ENCODE results near the gene SLC16A12. TPM values are rescaled to one million over a fixed set of nuclear protein-coding genes. Genes with fewer than 3 reads are reported as not detected.
"Not testable (repeated sequence)": the region's sequence is repeated elsewhere in the genome, so short reads cannot be mapped to it uniquely, and the experiment has no call there.

The SLC16A12 gene
- total RNA-seq, 1 donor from 2014 or later = not detected

- H3K4me3 Mint-ChIP-seq (ENCODE audit: unreplicated experiment) = no peak overlapping the region
- H3K27me3 Mint-ChIP-seq (ENCODE audit: unreplicated experiment) = no peaks in the 10 kb centered on the region
- H3K4me1 Mint-ChIP-seq (ENCODE audit: low read depth, unreplicated experiment) = no peaks in the 10 kb centered on the region
- no peak for DNase-seq
- no peak for TF ChIP-seq CTCF (IDR thresholded peaks at IDR 0.05; ENCODE audit: partially characterized antibody, unreplicated experiment)
- no peak overlapping the region for H3K27ac Mint-ChIP-seq (ENCODE audit: unreplicated experiment)
- H3K9me3 Mint-ChIP-seq (ENCODE audit: unreplicated experiment) = peaks cover 1% of the 10 kb centered on the region
- no peaks in the 10 kb centered on the region for H3K36me3 Mint-ChIP-seq (ENCODE audit: unreplicated experiment)
Measured at GRCh38 chr10:89549510-89549909, 14.1 kb upstream of the SLC16A12 start.

GRCh38 chr10:89548673-89549072 lies 13.3 kb upstream of the SLC16A12 start:
- no peaks in the 10 kb centered on the region for H3K27me3 Mint-ChIP-seq (ENCODE audit: unreplicated experiment)
- H3K4me3 Mint-ChIP-seq (ENCODE audit: unreplicated experiment) = no peak overlapping the region
- H3K4me1 Mint-ChIP-seq (ENCODE audit: low read depth, unreplicated experiment) = no peaks in the 10 kb centered on the region
- DNase-seq = no peak
- peaks cover 1% of the 10 kb centered on the region for H3K9me3 Mint-ChIP-seq (ENCODE audit: unreplicated experiment)
- no peak for TF ChIP-seq CTCF (IDR thresholded peaks at IDR 0.05; ENCODE audit: partially characterized antibody, unreplicated experiment)
- H3K36me3 Mint-ChIP-seq (ENCODE audit: unreplicated experiment) = no peaks in the 10 kb centered on the region
- no peak overlapping the region for H3K27ac Mint-ChIP-seq (ENCODE audit: unreplicated experiment)

GRCh38 chr10:89547853-89548513 lies 12.6 kb upstream of the SLC16A12 start:
- no peak for DNase-seq
- no peak overlapping the region for H3K4me3 Mint-ChIP-seq (ENCODE audit: unreplicated experiment)
- no peak overlapping the region for H3K27ac Mint-ChIP-seq (ENCODE audit: unreplicated experiment)
- H3K9me3 Mint-ChIP-seq (ENCODE audit: unreplicated experiment) = peaks cover 1% of the 10 kb centered on the region
- TF ChIP-seq CTCF (IDR thresholded peaks at IDR 0.05; ENCODE audit: partially characterized antibody, unreplicated experiment) = no peak
- H3K36me3 Mint-ChIP-seq (ENCODE audit: unreplicated experiment) = no peaks in the 10 kb centered on the region
- no peaks in the 10 kb centered on the region for H3K27me3 Mint-ChIP-seq (ENCODE audit: unreplicated experiment)
- no peaks in the 10 kb centered on the region for H3K4me1 Mint-ChIP-seq (ENCODE audit: low read depth, unreplicated experiment)

- not testable (repeated sequence) for H3K9me3 Mint-ChIP-seq (ENCODE audit: unreplicated experiment); H3K27ac Mint-ChIP-seq (ENCODE audit: unreplicated experiment); H3K36me3 Mint-ChIP-seq (ENCODE audit: unreplicated experiment); DNase-seq; H3K4me1 Mint-ChIP-seq (ENCODE audit: low read depth, unreplicated experiment); H3K27me3 Mint-ChIP-seq (ENCODE audit: unreplicated experiment); H3K4me3 Mint-ChIP-seq (ENCODE audit: unreplicated experiment)
Measured at GRCh38 chr10:89546651-89547050, 11.3 kb upstream of the SLC16A12 start.

- H3K4me3 Mint-ChIP-seq (ENCODE audit: unreplicated experiment) = no peak overlapping the region
- H3K27ac Mint-ChIP-seq (ENCODE audit: unreplicated experiment) = no peak overlapping the region
- H3K27me3 Mint-ChIP-seq (ENCODE audit: unreplicated experiment) = peaks cover 3% of the 10 kb centered on the region
- H3K9me3 Mint-ChIP-seq (ENCODE audit: unreplicated experiment) = peaks cover 1% of the 10 kb centered on the region
- no peaks in the 10 kb centered on the region for H3K36me3 Mint-ChIP-seq (ENCODE audit: unreplicated experiment)
- no peak for TF ChIP-seq CTCF (IDR thresholded peaks at IDR 0.05; ENCODE audit: partially characterized antibody, unreplicated experiment)
- DNase-seq = no peak
- H3K4me1 Mint-ChIP-seq (ENCODE audit: low read depth, unreplicated experiment) = no peaks in the 10 kb centered on the region
Measured at GRCh38 chr10:89543841-89544240, 8.4 kb upstream of the SLC16A12 start.

Data from glutamatergic neuron (in vitro differentiated cells).